PC-3 (cell line): ENCODE results near the gene BOLA3. TPM values are rescaled to one million over a fixed set of nuclear protein-coding genes. Genes with fewer than 3 reads are reported as not detected.

ENCODE experiments used
- ATAC-seq: fragments of 200-7000 bp; cut with Tn5 transposase; 2 replicates; pipeline ENCODE4 v1.9.1; 2020; ENCODE audit warnings: mild to moderate bottlenecking, moderate library complexity
- BruUV-seq: library from RNA; stranded (reverse); fragments of 400-500 nt; replicated peaks from 2 replicates; lab custom pipeline; 2021; lab: Mats Ljungman, UMichigan
- CTCF ChIA-PET: fragments of 300-600 bp; sonication (Branson Sonifier 250); formaldehyde crosslinking; loops from one replicate; lab custom pipeline; 2022; ENCODE audit warnings: antibody characterized with exemption; lab: Charles Lee
- POLR2A ChIA-PET: fragments of 300-600 bp; sonication (Branson Sonifier 250); formaldehyde crosslinking; loops from one replicate; lab custom pipeline; 2022; ENCODE audit warnings: antibody characterized with exemption; ENCODE audit not compliant: unreplicated experiment; lab: Charles Lee
- DNase-seq: peaks from one replicate; pipeline ENCODE4 v3.0.0-alpha.2; 2015
- H2AFZ ChIP-seq: fragments of 300-600 bp; sonication (generic); 2 replicates; pipeline ENCODE4 v1.6.0; 2016; ENCODE audit warnings: antibody characterized with exemption, low read length
- H3F3A ChIP-seq: fragments of 300-600 bp; sonication (generic); one replicate; pipeline ENCODE4 v1.6.0; 2017; ENCODE audit warnings: antibody characterized with exemption, low read length, control low read depth, mild to moderate bottlenecking; ENCODE audit not compliant: unreplicated experiment
- H3K27ac ChIP-seq: fragments of 300-600 bp; sonication (generic); 2 replicates; pipeline ENCODE4 v1.5.1; 2016; ENCODE audit warnings: mild to moderate bottlenecking, low read length
- H3K27me3 ChIP-seq: fragments of 300-600 bp; sonication (generic); 2 replicates; pipeline ENCODE4 v1.6.1; 2016; ENCODE audit warnings: low read length, mixed read lengths
- H3K36me3 ChIP-seq: fragments of 300-600 bp; sonication (generic); 2 replicates; pipeline ENCODE4 v1.6.1; 2016; ENCODE audit warnings: low read depth, mixed run types, low read length, mixed read lengths
- H3K4me1 ChIP-seq: fragments of 300-600 bp; sonication (generic); 2 replicates; pipeline ENCODE4 v1.5.1; 2016; ENCODE audit warnings: low read length; ENCODE audit not compliant: insufficient read depth
- H3K4me2 ChIP-seq: fragments of 300-600 bp; sonication (generic); 2 replicates; pipeline ENCODE4 v1.6.0; 2016; ENCODE audit warnings: low read length
- H3K4me3 ChIP-seq: fragments of 300-600 bp; sonication (generic); 2 replicates; pipeline ENCODE4 v1.5.1; 2016; ENCODE audit warnings: mild to moderate bottlenecking, low read length, mixed read lengths
- H3K79me2 ChIP-seq: fragments of 300-600 bp; sonication (generic); 2 replicates; pipeline ENCODE4 v1.6.1; 2017; ENCODE audit warnings: low read length, mixed read lengths
- H3K9ac ChIP-seq: fragments of 300-600 bp; sonication (generic); 2 replicates; pipeline ENCODE4 v1.6.0; 2016; ENCODE audit warnings: mild to moderate bottlenecking, low read length
- H3K9me2 ChIP-seq: fragments of 300-600 bp; sonication (generic); replicated peaks from 2 replicates; pipeline ENCODE4 v1.6.1; 2016; ENCODE audit warnings: mixed run types, low read length, mixed read lengths
- H3K9me3 ChIP-seq: fragments of 300-600 bp; sonication (generic); 2 replicates; pipeline ENCODE4 v1.6.1; 2016; ENCODE audit warnings: low read length, mixed read lengths
- H4K20me1 ChIP-seq: fragments of 300-600 bp; sonication (generic); 2 replicates; pipeline ENCODE4 v1.6.1; 2016; ENCODE audit warnings: low read length, mixed read lengths
- EZH2 ChIP-seq: fragments of 300-600 bp; sonication (generic); IDR thresholded peaks from one replicate; pipeline ENCODE4 v1.6.1; 2017; ENCODE audit warnings: antibody characterized with exemption, mild to moderate bottlenecking, low read length; ENCODE audit not compliant: unreplicated experiment
- EZH2phosphoT487 ChIP-seq: fragments of 300-600 bp; sonication (generic); IDR thresholded peaks from 2 replicates; pipeline ENCODE4 v1.6.1; 2018; ENCODE audit warnings: mild to moderate bottlenecking, antibody characterized with exemption, low read length, borderline replicate concordance
- intact Hi-C: fragments of 100-400 bp; cut with micrococcal nuclease; formaldehyde crosslinking; loops from 2 replicates; pipeline ENCODE4 v1.9.0; 2023
- total RNA-seq: library from RNA; depleted of rRNA; stranded (reverse); fragments of >200 nt; gene quantifications from 2 replicates; pipeline ENCODE4 v1.2.3, GENCODE V29; 2014
- TF ChIP-seq, protein P1 (sequence below): fragments of 300-600 bp; sonication (generic); conservative IDR thresholded peaks from 2 replicates; pipeline ENCODE4 v1.5.1; 2017; ENCODE audit warnings: antibody characterized with exemption, low read depth, mild to moderate bottlenecking, low read length

Gene BOLA3
- total RNA-seq, 1 experiment from 2014 or later: 104 TPM

- ChIA-PET POLR2A (interaction anchor here (0.6 kb wide), 1 partner anchor 168 kb away, joined by 3 read pairs; no protein-coding TSS in a partner anchor), CTCF (interaction anchor here (0.6 kb wide), 1 partner anchor 1314 kb away, joined by 4 read pairs; no protein-coding TSS in a partner anchor)
- Histone ChIP-seq H3K4me3 (no peak overlapping the region), H3K4me1 (peaks cover 13% of the 10 kb centered on the region), H3K79me2 (peaks cover 16% of the 10 kb centered on the region), H3K9me3 (no peaks in the 10 kb centered on the region), H3F3A (peaks cover 6% of the 10 kb centered on the region), H3K9me2 (no peaks in the 10 kb centered on the region), H3K36me3 (0 out of 2 replicates have a peak, but pooled peaks cover 9% of the 10 kb centered on the region), H3K9ac (no peak overlapping the region), H4K20me1 (no peaks in the 10 kb centered on the region), H2AFZ (no peak overlapping the region), H3K27me3 (no peaks in the 10 kb centered on the region), H3K27ac (no peak overlapping the region), H3K4me2 (no peak overlapping the region)
- intact Hi-C loops: no loop called here
- DNase-seq: no peak
- no TSS peak for BruUV-seq
- TF ChIP-seq EZH2phosphoT487 (no peak), EZH2 (no peak)
- TF ChIP-seq, protein P1, sequence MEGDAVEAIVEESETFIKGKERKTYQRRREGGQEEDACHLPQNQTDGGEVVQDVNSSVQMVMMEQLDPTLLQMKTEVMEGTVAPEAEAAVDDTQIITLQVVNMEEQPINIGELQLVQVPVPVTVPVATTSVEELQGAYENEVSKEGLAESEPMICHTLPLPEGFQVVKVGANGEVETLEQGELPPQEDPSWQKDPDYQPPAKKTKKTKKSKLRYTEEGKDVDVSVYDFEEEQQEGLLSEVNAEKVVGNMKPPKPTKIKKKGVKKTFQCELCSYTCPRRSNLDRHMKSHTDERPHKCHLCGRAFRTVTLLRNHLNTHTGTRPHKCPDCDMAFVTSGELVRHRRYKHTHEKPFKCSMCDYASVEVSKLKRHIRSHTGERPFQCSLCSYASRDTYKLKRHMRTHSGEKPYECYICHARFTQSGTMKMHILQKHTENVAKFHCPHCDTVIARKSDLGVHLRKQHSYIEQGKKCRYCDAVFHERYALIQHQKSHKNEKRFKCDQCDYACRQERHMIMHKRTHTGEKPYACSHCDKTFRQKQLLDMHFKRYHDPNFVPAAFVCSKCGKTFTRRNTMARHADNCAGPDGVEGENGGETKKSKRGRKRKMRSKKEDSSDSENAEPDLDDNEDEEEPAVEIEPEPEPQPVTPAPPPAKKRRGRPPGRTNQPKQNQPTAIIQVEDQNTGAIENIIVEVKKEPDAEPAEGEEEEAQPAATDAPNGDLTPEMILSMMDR: no peak
- ATAC-seq: no peak
Measured at GRCh38 chr2:74149570-74150319, 2.0 kb upstream of the BOLA3 start.

GRCh38 chr2:74149247-74149525 lies 1.5 kb upstream of the BOLA3 start:
- ChIA-PET POLR2A (no interaction called here), CTCF (no interaction called here)
- BruUV-seq: no TSS peak
- Histone ChIP-seq H3K27ac (no peak overlapping the region), H2AFZ (no peak overlapping the region), H3K36me3 (0 out of 2 replicates have a peak, but pooled peaks cover 9% of the 10 kb centered on the region), H3K79me2 (peaks cover 16% of the 10 kb centered on the region), H3F3A (peaks cover 6% of the 10 kb centered on the region), H3K4me3 (no peak overlapping the region), H3K4me2 (no peak overlapping the region), H3K9ac (no peak overlapping the region), H4K20me1 (no peaks in the 10 kb centered on the region), H3K27me3 (no peaks in the 10 kb centered on the region), H3K9me3 (no peaks in the 10 kb centered on the region), H3K4me1 (peaks cover 13% of the 10 kb centered on the region), H3K9me2 (no peaks in the 10 kb centered on the region)
- ATAC-seq (no peak), DNase-seq (no peak)
- intact Hi-C loops: no loop called here
- TF ChIP-seq, protein P1: no peak
- TF ChIP-seq EZH2phosphoT487 (no peak), EZH2 (no peak)
